Measurements from ENCODE around the gene STEAP4. TPM values are rescaled to one million over a fixed set of nuclear protein-coding genes. Genes with fewer than 3 reads are reported as not detected.
"Not testable (repeated sequence)": the region's sequence is repeated elsewhere in the genome, so short reads cannot be mapped to it uniquely, and the experiment has no call there.

The STEAP4 gene
- total RNA-seq, 4 donors from 2014 or later, result 8.6 to 55.6 (median 22.0) TPM

DNA sequence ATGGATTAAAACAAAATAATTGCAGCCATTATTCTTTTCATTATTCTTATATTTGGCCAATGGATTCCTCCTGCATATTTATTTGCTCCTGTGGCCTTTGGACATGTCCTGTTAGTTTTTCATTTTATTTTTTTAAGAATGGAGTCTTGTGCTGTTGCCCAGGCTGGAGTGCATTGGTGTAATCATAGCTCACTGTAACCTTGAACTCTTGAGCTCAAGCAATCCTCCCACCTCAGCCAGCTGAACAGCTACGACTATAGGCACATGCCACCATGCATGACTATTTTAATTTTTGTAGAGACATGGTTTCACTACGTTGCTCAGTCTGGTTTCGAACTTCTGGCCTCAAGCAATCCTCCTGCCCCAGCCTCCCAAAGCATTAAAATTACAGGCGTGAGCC, 44.1 kb downstream of the STEAP4 start:
- no peak for TF ChIP-seq POLR2A (IDR thresholded peaks at IDR 0.05)
- TF ChIP-seq, protein P1, sequence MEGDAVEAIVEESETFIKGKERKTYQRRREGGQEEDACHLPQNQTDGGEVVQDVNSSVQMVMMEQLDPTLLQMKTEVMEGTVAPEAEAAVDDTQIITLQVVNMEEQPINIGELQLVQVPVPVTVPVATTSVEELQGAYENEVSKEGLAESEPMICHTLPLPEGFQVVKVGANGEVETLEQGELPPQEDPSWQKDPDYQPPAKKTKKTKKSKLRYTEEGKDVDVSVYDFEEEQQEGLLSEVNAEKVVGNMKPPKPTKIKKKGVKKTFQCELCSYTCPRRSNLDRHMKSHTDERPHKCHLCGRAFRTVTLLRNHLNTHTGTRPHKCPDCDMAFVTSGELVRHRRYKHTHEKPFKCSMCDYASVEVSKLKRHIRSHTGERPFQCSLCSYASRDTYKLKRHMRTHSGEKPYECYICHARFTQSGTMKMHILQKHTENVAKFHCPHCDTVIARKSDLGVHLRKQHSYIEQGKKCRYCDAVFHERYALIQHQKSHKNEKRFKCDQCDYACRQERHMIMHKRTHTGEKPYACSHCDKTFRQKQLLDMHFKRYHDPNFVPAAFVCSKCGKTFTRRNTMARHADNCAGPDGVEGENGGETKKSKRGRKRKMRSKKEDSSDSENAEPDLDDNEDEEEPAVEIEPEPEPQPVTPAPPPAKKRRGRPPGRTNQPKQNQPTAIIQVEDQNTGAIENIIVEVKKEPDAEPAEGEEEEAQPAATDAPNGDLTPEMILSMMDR (IDR thresholded peaks at IDR 0.05), result no peak
- WGBS, 2 donors, result 90 to 92% methylated on average over 4 of the region's 4 CpGs
- intact Hi-C loops (cut with DNase I; ENCODE audit: low total_unique reads), result no loop called here
- no peak for DNase-seq (ENCODE audit: low spot score in 2 of 2)
- no peak overlapping the region for H3K4me3 ChIP-seq (ENCODE audit: low read depth, poor library complexity, severe bottlenecking)

DNA sequence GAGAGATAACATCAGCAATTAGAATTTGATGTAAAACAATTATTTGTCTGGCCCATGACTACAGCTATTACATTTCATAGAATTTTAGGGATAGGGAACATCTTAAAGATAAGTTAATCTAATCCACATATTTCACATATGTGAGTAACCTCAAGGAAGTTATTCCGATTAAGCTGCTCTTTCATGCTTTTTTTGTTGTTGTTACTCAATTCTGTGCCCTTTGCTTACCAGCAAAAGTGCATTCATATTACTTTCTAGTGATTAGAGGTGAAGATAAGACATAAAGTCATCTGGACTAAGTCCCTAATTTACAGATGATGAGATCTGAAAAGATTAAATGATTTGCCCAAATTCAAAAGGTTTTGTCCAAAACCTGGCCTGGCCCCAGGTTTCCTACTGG, 46.0 kb downstream of the STEAP4 start:
- intact Hi-C loops (cut with DNase I; ENCODE audit: low total_unique reads), result no loop called here
- 87 to 94% methylated on average over 1 of the region's 1 CpG for WGBS, 2 donors
- no peak for TF ChIP-seq POLR2A (IDR thresholded peaks at IDR 0.05)
- TF ChIP-seq, protein P1 (IDR thresholded peaks at IDR 0.05), result no peak
- no peak overlapping the region for H3K4me3 ChIP-seq (ENCODE audit: low read depth, poor library complexity, severe bottlenecking)
- DNase-seq (ENCODE audit: low spot score in 2 of 2), result no peak

DNA sequence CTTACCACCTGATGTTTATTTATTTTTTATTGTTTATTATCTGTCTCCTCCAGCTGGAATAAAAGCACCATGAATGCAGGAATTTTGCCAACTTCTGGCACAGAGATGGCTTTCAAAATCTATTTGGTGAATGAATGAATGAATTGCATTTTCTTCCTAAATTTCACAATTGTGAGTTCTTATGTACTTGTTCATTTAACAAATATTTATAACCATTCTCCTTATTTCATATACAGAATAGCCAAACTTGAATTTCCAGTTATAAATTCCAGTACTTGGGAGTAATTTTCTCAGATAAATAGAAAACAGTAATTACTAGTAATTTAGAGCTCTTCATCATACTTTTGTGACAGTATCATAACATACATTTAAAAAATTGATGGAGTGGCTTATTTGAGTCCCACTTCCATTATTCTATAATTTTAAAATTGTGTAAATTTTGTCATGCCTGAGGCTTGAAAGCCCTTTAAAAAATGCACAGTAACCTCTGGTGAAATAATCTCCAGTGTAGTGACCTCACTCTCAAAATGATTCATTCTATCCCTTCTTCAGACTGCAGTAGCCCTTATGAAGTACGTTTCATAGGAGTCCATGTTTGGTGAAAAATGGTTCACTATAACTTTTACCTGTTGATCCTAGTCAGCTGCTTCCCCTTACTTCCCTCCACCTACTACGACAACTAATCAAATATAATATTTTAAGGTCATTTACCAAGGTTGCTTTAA, 46.9 kb downstream of the STEAP4 start:
- no peak overlapping the region for H3K4me3 ChIP-seq (ENCODE audit: low read depth, poor library complexity, severe bottlenecking)
- DNase-seq (ENCODE audit: low spot score in 2 of 2), result no peak
- WGBS, 2 donors, result 69 to 75% methylated on average over 2 of the region's 2 CpGs
- intact Hi-C loops (cut with DNase I; ENCODE audit: low total_unique reads), result no loop called here
- no peak for TF ChIP-seq POLR2A (IDR thresholded peaks at IDR 0.05)
- TF ChIP-seq, protein P1 (IDR thresholded peaks at IDR 0.05), result no peak

DNA sequence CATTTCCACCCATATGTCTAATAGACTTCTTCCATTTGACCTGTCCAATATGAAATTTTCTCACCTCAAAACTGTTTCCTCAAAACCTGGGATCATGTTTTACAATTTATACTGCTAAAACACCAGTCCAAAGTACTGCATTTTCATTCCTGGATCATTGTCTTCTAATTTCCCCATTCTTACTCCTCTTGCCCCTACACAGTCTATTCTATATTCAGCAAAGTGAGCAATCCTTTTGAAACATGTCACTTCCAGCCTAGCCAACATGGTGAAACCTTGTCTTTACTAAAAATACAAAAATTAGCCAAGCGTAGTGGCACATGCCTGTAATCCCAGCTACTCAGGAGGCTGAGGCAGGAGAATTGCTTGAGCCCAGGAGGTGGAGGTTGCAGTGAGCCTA, 48.4 kb downstream of the STEAP4 start:
- intact Hi-C loops (cut with DNase I; ENCODE audit: low total_unique reads); H3K4me3 ChIP-seq (ENCODE audit: low read depth, poor library complexity, severe bottlenecking): not testable (repeated sequence)
- WGBS, 2 donors, result 95 to 96% methylated on average over 1 of the region's 1 CpG

DNA sequence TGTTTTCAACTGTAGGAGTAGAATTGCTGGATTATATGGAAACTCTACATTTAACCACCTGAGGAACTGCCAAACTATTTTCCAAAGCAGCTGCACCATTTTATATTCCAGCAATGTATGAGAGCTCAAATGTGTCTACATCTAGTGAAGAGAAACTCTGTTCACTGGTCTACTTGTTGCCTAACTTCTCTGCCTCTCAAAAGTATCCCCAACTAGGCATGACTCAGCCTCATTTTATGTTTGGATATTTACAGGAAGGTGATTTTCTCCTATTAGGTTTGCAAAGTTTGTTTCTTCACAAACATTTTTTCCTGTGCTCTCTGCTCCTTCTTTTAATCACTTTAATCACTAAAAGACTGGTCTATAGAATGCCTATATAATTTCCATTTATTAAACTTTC, 49.8 kb downstream of the STEAP4 start:
- intact Hi-C loops (cut with DNase I; ENCODE audit: low total_unique reads), result no loop called here
- H3K4me3 ChIP-seq (ENCODE audit: low read depth, poor library complexity, severe bottlenecking), result no peak overlapping the region
- DNase-seq (ENCODE audit: low spot score in 2 of 2), result no peak
- TF ChIP-seq, protein P1 (IDR thresholded peaks at IDR 0.05), result no peak
- TF ChIP-seq POLR2A (IDR thresholded peaks at IDR 0.05), result no peak

More for the DNA sequence above, 48.4 kb downstream of the STEAP4 start:
- not testable (repeated sequence) for DNase-seq (ENCODE audit: low spot score in 2 of 2)

DNA sequence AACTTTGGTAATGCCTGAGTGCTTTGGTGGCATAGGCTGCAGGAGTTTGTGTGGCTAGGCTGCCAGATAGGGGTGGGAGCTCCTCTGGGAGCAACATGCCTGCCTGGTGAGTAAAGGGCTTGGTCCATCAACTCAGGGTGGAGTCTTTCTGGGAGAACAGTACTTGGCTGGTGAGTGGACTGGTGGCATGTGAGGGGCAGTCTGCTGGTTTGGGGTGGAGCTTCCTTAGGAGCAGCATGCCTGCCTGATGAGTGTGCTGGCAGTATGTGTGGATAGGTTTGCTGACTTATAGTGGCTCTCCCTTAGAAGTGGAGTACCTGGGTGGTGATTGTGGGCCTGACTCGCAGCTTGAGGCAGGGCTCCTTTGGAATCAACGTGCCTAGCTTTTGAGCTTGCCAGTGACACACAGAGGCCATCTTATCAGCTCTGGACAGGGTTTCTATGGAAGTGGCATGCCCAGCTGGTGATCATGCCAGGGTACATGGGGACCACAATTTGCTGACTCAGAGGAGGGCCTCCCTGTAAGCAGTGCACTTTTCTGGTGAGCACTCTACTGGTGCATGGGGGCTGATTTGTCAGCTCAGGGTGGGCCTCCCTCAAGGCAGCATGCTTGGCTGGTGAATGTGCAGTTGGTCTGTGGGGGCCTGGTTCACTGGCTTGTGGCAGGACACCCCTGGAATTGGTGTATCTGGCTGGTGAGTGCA, 51.8 kb downstream of the STEAP4 start:
- WGBS, 2 donors, result 74 to 85% methylated on average over 2 of the region's 2 CpGs
- DNase-seq (ENCODE audit: low spot score in 2 of 2), result no peak
- intact Hi-C loops (cut with DNase I; ENCODE audit: low total_unique reads), result loop anchor here (5.0 kb wide), 1 partner anchor 312 kb away; no protein-coding TSS in a partner anchor
- no peak overlapping the region for H3K4me3 ChIP-seq (ENCODE audit: low read depth, poor library complexity, severe bottlenecking)
- no peak for TF ChIP-seq POLR2A (IDR thresholded peaks at IDR 0.05)
- TF ChIP-seq, protein P1 (IDR thresholded peaks at IDR 0.05), result no peak

Measured in lower leg skin (tissue), 4 donors.